ENCODE measurements around the gene DDIT4. TPM values are rescaled to one million over a fixed set of nuclear protein-coding genes. Genes with fewer than 3 reads are reported as not detected.
A peak's percentile ranks its signal among the peaks of the same experiment; 100 is the strongest.
"Not testable (repeated sequence)": the region's sequence is repeated elsewhere in the genome, so short reads cannot be mapped to it uniquely, and the experiment has no call there.

DDIT4 gene
- total RNA-seq, 1 donor from 2014 or later, result 193 TPM

DNA sequence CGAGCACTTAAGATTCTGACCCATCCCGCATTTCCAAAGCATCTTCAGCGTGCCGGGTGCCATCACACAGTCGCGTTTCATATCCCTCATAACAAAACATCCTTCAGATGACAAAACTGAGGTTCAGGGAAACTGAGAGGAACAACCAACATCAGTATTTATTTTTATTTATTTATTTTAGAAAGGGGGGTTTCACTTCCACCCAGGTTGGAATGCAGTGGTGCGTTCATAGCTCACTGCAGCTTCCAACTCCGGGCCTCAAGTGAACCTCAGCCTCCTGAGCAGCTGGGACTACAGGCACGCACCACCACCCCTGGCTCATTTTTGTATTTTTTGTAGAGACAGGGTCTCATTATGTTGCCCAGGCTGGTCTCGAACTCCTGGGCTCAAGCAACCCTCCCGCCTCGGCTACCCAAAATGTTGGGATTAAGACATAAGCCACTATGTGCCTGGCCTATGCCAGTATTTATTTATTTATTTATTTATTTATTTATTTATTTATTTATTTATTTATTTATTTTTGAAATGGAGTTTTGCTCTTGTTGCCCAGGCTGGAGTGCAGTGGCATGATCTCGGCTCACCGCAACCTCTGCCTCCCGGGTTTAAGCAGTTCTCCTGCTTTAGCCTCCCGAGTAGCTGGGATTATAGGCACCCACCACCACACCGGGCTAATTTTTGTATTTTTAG lies 24.4 kb upstream of the DDIT4 start:
- DNase-seq (ENCODE audit: low read depth in 2 of 2), result not testable (repeated sequence)

GRCh38 chr10:72250666-72251065 lies 23.1 kb upstream of the DDIT4 start:
- DNase-seq (ENCODE audit: low read depth in 2 of 2), result no peak

DNA sequence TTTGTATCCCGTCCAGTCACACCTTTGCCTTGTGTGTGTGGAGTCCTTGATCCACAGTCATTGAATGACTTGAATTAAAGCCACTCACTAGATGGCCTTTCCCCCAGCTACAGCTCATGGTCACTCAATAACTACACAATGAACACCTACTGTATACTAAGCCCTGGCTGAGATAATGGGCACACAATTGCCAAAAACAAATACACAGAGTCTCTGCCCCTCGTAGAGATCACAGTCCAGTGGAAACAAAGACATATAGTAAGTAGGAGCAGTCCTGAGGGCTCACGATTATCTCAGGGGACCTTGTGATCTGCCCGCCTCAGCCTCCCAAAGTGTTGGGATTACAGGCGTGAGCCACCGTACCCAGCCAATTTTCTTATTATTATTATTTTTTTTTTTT lies 22.1 kb upstream of the DDIT4 start:
- no peak for DNase-seq (ENCODE audit: low read depth in 2 of 2)

- DNase-seq (ENCODE audit: low read depth in 2 of 2), result no peak
Measured at GRCh38 chr10:72252972-72253371, 20.8 kb upstream of the DDIT4 start.

DNA sequence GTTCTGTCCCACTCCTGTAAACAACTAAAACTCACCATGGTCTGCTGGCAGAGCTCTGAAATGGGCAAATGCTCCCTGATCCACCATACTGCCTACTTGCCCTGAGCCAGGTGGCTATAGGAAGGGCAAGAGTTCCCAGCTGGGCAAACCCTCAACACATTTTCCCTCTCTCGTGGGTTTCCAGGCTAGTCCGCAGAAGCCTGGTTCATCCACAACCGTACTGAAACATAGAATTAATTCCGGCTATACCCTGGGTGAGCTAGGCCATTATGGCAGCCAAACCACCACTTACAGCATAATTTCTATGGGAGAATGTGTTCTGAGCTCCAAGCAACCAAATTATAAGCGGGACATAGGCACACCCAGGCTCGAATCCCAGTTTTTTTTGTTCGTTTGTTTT lies 20.1 kb upstream of the DDIT4 start:
- no peak for DNase-seq (ENCODE audit: low read depth in 2 of 2)

DNA sequence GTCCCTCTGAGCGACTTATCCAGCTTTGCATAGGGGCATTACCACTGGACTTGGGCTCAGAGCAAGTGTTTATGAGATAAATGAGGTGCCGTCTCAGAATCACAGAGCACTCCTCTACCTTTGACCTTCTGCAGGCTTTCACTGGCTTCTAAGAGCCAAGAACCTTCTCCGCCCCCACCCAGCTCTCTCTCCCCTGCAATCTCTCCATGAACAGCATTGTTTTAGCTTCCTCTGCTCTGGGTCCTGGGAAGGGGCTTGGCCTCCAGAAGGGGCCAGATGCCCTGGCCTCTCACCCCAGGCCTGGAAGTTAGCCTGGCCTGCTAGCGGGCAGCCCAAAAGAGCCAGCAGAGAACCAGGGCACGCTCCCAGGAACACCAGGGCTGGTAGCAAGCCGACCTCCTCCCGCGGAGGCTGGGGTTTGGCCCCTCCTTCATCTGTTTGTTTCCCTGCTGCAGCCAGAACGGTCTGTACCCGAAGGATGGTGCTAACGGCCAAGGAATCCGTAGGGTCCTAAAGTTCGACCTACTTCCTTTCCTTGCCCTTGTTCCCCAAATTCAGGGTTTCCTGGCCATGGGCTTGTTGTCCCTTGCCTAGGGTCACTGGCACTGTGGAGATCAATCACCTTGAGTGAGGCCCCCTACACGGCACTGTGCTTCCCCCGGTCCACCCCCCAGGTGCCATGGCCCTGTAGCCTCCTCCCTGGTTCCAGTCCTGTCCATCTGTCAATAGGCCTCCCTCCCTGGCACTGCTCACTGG lies 18.7 kb upstream of the DDIT4 start:
- DNase-seq (ENCODE audit: low read depth in 2 of 2), result peak in 1 of 2 donors; percentile 53

GRCh38 chr10:72255977-72256729 lies 17.6 kb upstream of the DDIT4 start:
- no peak for DNase-seq (ENCODE audit: low read depth in 2 of 2)

DNA sequence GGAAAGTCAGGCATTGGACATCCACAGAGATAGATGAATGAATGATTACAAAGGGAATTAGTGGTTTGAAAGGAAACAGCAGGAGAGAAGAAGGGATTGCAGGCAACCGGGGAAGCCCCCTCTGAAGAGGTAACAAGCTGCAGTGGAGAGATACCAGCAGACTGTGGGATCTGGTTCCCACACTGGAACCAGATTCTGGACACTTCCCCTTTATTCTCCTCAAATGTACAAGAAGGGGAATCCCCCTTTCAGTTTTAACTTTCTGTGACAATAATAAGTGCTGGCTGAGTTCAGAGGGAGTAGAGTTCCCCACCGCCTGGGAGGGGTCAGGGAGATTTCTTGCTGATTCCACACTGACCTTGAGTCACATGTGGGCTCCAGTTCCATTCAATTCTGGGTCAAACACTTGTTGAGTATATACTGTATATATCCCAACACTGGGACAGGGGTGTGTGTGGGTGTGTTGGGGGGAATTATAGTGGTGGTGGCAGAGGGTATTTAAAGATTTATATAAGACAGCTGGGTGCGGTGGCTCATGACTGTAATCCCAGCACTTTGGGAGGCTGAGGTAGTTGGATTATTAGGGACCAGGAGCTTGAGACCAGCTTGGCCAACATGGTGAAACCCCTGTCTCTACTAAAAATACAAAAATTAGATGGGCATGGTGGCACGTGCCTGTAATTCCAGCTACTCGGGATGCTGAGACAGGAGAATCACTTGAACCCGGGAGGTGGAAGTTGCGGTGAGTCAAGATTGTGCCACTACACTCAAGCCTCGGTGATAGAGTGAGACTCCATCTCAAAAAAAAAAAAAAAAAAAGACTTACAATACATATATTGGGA lies 16.5 kb upstream of the DDIT4 start:
- DNase-seq (ENCODE audit: low read depth in 2 of 2), result peak in 1 of 2 donors; percentile 42

DNA sequence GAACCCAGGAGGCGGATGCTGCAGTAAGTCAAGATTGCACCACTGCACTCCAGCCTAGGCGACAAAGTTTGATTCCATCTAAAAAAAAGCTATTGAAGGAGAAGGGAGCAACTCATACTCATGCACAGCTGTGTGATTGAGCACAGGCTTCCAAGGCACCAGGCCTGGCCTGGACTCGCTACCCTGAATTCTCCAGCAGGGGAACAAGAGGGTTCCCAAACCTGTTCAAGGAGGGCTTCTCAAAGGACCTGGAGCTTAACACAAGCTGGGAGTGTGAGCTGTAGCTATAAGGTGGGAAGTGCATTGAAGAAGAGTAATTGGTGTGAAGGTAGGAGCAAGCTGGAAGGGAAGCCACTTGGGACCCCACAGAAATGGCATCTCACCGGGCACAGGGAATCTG lies 15.1 kb upstream of the DDIT4 start:
- DNase-seq (ENCODE audit: low read depth in 2 of 2), result no peak

- DNase-seq (ENCODE audit: low read depth in 2 of 2), result no peak
Measured at GRCh38 chr10:72259491-72260238, 14.1 kb upstream of the DDIT4 start.

DNA sequence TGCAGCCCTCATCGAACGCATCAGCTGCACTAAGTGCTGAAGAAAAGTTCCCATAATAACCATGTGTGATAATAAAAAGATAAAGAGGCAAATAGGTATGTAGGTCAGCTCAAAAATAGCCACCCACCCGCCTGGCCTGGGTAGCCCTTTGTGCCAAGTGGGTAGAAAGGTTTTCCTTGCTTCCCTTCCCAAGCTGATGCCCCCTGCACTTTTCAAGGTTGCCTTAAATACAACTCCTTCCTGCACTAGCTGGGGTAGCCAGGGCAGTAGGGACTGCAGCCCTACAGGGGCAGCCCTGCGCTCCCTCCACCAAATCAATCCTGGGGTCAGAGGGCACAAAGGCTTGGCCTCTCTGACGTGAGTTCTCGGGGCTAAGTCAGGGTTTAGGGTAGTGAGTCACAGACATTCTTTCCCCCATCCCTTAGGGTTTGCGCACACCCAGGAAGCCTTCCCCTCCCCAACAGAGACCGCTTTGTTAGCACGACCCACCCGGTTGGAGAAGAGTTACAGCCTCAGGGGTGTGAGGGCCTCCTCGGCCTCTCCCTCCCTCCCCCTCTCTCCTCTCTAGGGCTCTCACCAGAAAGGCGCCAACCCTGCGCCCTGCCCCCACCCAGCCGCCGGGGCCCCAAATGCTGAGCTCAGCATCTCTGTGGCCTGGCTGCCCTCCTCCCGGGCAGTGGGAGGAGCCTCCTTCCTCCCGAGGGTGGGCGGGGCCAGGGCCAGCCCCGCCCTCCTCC lies 13.3 kb upstream of the DDIT4 start:
- no peak for DNase-seq (ENCODE audit: low read depth in 2 of 2)

- DNase-seq (ENCODE audit: low read depth in 2 of 2), result no peak
Measured at GRCh38 chr10:72260976-72261783, 12.5 kb upstream of the DDIT4 start.

DNA sequence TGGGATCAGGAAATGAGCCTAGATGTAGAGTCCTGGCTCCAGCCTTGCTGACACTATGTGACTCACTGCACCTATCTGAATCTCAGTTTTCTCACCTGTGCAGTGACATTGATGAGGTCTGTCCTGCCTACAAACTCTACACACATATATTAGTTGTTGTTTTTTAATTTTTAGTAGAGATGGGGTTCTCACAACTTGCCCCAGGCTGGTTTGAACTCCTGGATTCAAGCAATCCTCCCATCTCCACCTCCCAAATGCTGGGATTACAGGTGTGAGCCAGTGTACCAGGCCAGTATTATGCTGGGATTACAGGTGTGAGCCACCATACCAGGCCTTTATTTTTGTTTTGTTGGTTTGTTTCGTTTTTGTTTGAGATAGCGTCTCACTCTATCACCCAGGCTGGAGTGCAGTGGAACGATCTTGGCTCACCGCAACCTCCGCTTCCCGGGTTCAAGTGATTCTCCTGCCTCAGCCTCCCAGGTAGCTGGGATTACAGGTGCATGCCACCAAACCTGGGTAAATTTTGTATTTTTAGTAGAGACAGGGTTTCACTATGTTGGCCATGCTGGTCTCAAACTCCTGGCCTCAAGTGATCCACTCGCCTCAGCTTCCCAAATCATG lies 11.8 kb upstream of the DDIT4 start:
- DNase-seq (ENCODE audit: low read depth in 2 of 2), result no peak

GRCh38 chr10:72263613-72264241 lies 10.0 kb upstream of the DDIT4 start:
- DNase-seq (ENCODE audit: low read depth in 2 of 2), result peak in 1 of 2 donors; percentile 63

DNA sequence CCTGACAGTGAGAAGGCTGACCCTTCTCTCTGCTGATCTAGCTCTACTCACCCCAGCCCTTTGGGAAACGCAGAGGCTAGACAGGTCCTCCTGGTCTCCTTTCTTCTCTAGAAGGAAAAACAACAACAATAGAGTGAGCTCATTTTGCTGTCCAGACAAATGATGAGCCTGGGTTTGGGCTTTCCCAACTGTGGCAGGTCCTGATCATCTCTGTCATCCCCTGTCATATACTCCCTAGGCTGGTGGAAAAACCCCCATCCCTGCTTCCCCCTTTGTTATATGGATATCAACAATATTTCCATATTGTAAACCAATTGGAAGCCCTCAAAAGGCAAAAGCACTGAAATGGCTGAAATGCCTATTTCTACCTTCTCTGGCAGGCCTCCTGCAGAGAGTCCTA lies 9.2 kb upstream of the DDIT4 start:
- DNase-seq (ENCODE audit: low read depth in 2 of 2), result no peak

- no peak for DNase-seq (ENCODE audit: low read depth in 2 of 2)
Measured at GRCh38 chr10:72265508-72265907, 8.2 kb upstream of the DDIT4 start.

- DNase-seq (ENCODE audit: low read depth in 2 of 2), result no peak
Measured at GRCh38 chr10:72265990-72266865, 7.5 kb upstream of the DDIT4 start.

All from dermis microvascular lymphatic vessel endothelial cell (primary cell).